GM19372 (cell line): Measurements from ENCODE around the gene BPIFB2.
"Not testable (repeated sequence)": the region's sequence is repeated elsewhere in the genome, so short reads cannot be mapped to it uniquely, and the experiment has no call there.

Experiments
- ATAC-seq: cut with Tn5 transposase; IDR thresholded peaks from one replicate; pipeline ENCODE4 v1.9.1; 2021; ENCODE audit warnings: mild to moderate bottlenecking, low read depth, moderate library complexity; ENCODE audit not compliant: unreplicated experiment

Gene BPIFB2, protein sequence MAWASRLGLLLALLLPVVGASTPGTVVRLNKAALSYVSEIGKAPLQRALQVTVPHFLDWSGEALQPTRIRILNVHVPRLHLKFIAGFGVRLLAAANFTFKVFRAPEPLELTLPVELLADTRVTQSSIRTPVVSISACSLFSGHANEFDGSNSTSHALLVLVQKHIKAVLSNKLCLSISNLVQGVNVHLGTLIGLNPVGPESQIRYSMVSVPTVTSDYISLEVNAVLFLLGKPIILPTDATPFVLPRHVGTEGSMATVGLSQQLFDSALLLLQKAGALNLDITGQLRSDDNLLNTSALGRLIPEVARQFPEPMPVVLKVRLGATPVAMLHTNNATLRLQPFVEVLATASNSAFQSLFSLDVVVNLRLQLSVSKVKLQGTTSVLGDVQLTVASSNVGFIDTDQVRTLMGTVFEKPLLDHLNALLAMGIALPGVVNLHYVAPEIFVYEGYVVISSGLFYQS

DNA sequence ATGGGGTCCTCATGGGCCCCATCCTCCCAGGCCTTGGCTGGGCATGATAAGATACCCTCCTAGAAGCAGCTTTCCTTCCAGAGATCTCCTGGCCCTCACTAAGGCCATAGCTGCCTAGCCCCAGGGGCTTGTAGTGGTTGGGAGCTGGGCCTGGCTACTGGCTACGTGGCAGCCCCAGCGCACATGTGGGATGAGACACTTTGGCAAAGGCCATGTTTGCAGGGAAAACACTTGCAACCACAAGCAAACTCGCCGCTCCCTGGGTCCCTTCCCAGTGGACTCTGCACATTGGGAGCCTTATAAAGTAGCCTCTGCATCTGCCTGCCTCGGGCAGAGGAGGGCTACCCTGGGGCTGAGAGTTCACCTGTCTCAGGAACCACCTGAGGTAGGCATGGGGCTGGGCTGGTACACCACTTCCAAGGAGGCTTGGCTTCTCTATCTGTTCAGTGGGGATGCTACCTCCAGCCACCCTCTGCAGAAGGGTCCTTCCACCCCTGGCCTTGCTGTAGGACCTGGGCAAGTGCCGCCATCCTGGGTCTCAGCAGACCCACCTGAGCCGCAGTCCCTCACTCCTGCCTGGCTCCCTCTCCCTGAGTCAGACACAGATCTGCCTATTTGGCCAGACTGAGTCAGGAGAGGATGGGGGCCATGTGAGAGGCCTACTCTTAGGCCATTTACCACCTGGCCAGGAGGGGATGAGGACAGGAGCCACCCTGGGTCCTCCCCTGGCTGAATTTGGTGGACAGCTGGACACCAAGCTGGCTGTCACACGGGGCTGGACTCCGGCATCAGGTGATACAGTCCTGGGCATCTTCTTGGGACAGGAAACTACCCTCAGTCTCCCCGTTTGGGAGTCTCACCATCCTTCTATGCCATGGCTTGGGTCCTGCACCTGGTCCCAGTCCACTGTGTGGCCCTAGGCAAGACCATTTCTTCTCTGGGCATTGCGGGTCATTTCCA lies at the start of gene BPIFB2:
BPIFB2 (plus strand) TSS at position 329 of the 960 bp plus-strand sequence. CDS start 871 bp downstream, outside the sequence.
- ATAC-seq: no peak

DNA sequence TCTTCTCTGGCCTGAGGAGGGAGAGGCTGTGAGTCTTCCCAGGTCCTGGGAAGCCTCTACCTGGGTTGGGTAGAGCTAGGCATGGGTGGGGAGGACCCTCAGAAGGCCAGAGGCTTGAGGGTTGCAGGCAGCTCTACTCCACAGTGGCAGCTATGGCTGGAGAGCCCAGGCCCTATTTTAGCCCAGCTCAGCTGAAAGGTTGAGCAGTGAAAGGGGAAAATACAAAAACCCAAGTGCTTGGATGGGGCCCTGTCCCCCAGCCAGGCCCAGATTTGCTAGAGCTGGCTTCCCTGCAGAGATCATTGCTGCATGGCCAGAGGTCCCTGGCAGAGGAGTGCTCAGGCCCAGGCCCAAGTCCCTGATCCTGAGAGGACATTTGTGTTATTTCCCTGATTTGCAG lies 48.9 kb upstream of the BPIFB2 start:
- ATAC-seq: no peak

DNA sequence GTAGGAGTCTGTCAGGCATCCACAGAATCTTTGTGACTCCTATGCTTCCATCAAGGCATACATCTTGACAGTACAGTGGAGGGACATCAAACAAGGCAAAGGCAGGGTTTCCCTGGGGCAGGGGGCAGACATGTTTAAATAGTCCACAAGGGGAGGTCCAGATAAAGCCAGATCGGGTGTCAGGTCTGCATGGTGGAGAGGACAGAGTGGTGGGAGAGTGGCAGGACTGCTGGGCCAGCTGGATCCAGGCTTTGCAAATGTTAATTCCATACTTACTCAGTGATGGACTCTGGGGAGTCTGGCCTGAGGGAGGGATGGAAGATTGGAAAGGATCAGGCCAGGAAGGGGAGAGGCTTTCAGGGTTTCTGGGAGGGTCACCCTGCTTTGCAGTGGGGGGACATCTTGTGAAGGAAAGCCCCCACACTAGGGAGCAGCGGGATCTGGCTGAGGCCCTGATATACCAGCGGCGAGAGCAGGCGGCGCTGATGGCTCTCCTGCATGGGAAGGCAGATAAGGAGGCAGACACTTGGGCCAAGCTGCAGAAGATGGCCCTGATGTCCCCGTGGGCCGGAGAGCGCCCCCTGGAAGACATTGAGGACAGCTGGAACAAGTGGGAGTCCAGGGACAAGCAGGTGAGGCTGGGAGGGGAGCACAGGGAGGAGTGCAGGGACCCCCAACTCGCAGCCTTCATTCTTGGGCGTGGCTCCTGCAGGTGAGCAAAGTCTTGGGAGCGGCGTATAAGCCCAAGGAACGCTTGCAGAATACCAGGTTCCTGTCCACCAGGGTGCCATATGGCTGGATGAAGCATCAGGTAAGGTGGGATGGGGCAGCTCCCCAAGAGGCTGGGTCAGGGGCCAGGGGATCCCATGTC lies 47.9 kb upstream of the BPIFB2 start:
- ATAC-seq: no peak

DNA sequence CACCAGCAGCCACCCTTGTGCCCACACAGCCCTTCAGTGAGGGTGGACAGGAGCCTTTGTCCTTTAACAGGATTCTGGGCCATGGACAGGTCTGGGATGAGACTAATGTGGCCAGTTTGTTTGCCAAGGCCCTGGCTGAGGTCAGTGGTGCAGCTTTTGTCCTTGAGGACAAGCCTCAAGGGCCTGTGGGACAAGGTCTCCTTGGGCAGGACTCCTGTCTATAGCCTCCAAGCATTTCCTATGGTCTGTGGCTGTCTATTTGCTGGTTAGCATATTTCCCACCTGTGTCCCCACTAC lies 47.3 kb upstream of the BPIFB2 start:
- ATAC-seq: no peak

DNA sequence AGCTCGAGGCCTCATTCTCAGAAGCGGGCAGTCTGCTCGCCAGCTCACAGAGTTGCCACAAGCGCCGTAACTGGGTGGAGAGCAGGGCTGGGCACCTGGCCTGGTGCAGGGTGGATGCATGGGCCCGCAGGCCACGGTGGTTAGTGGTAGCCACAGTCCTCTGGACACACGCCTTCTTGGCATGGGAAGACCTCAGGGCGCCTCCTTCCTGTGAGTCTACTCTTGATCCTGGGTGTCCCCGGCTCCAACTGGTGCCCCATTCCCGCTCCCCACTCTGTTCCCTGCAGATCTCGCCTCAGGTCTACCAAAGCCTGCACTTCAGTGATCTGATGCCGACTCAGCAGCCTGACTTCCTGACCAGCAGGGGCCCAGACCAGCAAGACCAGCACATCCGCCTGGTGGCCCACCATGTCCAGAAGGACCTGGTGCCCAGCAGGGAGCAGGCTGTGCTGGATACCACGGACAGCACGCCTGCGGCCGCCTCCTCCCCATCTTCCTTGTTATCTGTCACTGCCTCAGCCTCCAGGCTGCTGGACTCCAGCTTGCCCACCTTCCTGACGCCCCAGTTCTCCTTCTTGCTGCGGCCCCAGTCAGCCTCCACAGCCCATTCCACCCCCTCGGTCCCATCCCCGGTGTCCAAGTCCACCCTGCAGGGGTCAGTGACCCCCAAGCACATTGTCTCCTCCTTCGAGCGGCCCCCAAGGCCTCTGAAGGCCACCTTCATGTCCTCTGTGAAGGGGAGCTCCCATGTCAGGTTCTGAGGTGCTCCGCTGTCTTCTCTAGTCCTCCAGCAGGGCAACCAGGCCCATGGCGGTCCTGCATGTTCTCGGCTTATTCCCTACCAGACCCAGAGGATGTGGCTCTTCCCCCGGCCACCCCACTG lies 46.4 kb upstream of the BPIFB2 start:
- ATAC-seq: no peak

DNA sequence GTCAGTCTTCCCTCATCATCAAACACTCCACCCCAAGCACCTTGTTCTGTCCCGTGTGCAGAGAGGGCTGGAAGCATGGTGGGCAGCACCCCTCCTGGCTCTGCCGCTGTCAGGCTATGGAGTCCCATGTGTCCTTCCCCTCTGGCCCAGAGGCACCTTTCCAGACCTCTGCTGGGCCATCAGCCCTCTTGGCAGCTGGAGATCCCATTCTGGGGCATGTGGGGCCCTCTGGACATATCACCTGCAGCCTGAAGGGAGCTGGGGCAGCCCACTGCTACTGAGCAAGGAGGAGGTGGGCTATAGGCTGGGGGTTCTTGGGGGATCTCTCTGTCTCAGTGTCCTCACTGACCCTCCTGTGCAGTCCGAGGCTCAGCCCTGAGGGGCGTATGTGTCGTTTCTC lies 45.5 kb upstream of the BPIFB2 start:
- ATAC-seq: no peak

DNA sequence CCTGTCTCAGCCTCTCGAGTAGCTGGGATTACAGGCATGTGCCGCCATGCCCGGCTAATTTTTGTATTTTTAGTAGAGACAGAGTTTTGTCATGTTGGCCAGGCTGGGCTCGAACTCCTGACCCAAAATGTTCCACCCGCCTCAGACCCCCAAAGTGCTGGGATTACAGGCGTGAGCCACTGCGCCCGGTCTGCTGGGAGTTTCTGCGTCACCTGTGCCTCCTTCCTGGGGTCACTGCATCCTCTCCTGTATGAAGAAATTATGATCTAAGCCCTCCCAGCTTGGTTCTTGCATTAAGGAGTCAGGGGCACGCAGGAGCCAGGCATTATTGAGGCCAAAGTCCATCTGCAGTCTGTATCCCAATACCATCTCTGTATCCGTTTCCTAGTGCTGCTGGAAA lies 44.9 kb upstream of the BPIFB2 start:
- ATAC-seq: not testable (repeated sequence)

DNA sequence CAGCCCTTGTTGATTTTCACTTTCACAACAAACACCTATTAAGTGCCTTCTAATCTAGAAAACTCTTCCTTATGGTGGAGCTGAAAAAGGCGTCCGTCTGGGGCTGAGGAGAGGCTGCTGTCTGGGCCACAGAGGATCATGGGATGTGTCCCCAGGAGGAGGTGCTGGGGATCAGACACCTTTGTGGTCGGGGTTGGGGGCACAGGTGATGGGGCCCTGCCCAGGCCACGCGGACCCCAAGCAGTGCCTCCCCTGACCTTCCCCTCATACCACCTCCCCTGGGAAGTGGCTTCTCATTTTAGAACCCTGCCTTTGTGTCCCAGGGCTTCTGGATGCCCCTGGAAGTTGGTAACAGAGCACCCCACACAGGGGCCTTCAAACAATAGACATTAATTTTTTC lies 44.3 kb upstream of the BPIFB2 start:
- no peak for ATAC-seq

DNA sequence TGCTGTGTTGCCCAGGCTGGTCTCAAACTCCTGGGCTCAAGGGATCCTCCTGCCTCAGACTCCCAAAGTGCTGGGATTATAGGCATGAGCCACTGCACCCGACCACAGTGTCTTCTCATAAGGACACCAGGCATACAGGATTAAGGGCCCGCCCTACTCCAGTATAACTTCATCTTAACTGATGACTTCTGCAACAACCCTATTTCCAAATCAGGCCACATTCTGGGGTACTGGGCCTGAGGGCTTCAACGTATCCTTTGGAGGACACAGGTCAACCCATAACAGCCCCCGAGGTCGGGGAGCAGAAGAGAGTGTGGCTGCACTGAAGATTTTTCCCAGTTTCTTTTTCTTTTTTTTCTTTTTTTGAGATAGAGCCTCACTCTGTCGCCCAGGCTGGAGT lies 42.9 kb upstream of the BPIFB2 start:
- ATAC-seq: no peak

DNA sequence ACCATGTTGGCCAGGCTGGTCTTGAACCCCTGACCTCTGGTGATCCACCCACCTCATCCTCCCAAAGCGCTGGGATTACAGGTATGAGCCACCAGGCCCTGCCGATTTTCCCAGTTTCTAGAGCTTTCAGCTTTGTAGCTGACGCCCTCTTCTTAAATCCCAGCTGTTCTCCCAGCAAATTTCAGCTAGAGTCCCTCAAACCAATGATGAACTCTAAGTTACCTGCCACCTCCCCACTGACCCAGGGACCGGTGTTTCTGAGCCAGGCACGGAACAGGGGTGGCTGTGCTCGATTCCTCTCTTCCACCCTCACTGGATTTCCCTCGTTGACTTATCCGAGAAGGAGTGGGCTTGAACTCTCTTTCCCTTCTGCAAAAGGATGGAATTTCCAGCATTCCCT lies 42.4 kb upstream of the BPIFB2 start:
- ATAC-seq: no peak

DNA sequence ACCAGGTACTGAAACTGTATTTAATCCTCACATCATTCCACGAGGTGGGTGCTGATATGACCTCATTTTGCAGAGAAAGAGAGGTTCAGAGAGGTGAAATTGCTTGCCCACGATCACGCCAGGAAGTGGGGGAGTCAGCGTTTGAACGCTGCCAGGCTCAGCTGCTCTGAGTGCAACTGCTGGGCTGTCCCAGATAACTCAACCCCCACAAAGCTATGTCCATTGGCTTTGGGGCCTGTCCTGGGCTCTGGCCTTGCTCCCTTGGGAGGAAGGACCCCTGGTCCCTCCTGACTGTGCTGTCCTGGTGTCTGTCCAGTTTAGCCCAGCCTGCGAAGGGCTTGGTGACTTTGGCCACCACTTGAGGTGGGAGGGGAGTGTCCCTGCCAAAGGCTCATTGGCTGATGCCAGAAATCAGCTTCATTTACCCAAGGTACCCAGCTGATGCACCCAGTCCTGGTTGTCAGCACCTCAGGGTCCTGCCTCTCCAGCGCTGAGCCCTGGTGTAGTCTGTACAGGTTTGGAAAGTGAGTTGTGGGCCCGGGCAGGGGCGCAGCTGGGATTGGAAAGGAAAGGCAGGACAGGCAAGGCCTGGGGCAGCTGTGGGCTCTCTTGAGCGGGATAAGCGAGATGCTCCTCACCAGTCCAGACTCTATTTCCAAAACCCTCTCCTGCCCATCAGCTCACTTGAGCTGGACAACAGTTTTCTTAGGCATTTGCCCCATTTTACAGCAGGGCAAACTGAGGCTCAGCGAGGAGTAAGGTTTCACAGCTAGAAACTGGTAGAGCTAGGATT lies 41.7 kb upstream of the BPIFB2 start:
- no peak for ATAC-seq

DNA sequence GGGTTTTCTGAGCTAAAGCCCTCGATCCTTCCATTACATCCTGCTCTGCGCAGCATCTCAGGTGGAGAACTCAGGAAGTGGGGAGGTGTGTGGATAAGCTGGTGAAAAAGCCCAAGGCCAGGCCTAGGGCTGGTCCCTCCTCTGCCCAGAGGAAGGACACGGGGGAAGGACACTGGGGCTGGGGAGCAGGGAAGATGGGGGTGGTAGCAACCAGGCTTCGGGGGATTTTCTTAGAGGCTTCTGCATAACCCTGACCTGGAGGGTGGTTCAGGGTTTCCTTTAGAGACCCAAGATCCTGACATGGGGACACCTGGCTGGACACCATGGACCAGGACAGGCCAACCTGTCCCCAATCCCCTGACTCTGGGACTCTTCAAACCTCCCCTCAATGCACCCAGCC lies 41.1 kb upstream of the BPIFB2 start:
- no peak for ATAC-seq

DNA sequence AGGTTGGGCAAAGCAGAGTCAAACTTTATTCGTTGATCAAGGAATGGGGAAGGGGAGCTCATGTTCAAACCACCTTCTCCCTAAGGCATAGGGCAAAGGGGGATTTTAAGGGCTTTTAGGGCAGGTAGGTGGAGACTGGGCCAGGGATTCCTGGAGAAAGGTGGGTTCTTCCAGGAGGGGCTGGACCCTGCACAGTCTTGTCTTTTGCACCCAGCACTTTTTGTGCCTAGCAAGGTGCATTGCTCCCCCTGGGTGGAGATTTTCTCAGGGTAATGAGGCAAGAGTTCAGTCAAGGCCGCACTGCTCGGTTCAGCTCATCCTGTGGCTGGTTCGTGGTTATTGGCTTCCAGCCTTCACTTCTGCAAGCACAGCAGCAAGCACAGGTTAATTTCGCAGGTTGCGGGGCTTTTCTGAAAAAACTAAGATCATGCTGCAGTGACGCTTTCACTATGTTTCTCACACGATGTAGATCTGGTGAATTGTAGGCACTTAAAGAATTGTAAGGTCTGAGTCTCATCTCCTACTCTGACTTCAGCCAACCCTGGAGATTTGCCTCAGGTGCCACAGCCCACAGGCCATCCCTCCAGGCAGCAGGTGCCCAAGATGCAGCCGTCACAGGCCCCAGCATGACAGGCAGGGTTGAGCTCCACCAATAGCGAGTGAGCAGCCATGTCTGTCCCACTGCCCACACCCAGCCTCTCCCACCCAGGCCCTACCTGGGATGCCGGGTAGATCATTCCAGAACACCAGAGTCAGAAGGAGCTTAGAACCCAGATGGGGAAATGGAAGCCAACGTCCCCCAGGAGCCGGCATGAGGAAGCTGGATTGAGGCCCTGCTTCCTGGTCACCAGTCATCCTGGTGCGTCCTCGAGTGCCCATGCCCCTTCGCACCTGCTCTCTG lies 40.4 kb upstream of the BPIFB2 start:
- ATAC-seq: no peak

DNA sequence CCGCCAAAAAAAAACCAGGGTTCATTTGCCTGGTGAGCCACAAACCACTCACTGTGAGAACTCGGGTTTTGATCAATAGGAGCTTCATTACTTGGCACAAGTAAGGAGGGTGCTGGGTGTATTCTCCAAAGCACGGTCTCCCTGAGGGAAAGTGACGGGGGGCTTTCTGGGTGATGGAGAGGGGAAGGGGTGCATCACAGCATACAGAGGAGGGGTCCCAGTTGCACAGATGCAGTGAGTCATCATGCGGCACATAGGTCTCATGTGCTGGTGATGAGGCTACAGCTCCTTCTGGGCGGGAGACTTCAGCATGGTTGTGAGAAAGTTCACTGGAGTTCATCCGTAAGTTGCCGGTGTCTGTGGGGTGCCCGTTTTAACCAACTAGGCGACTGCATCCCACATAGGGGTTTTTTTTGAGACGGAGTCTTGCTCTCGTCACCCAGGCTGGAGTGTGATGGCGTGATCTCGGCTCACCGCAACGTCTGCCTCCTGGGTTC lies 39.5 kb upstream of the BPIFB2 start:
- no peak for ATAC-seq

DNA sequence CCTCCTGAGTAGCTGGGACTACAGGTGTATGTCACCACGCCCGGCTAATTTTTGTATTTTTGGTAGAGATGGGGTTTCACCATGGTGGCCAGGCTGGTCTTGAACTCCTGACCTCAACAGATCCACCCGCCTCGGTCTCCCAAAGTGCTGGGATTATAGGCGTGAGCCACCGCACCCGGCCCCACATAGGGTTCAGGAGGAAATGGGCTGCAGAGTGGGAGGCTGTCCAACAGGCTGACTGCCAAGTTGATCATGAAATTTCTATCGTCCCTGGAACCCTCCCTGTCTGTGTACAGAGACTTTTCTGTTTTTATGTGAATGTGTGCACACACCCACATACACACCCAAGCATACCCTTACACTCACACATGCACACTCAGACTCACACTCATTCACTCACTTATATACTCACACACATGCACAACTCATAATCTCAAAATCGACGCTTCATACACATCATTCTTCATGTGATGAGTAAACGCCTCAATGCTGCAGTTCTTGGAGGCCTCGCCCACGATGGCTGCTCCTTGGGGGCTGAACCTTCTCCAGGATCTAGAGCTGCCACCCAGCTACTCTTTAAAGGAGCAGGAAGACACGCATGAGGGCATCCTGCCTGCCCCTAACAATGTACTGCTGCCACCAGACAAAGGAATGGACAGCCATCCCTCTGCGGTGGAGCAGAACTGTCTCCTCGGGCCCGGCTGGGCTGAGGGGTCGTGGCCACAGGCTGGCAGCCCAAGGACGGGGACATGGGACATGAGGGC lies 38.8 kb upstream of the BPIFB2 start:
- ATAC-seq: no peak

DNA sequence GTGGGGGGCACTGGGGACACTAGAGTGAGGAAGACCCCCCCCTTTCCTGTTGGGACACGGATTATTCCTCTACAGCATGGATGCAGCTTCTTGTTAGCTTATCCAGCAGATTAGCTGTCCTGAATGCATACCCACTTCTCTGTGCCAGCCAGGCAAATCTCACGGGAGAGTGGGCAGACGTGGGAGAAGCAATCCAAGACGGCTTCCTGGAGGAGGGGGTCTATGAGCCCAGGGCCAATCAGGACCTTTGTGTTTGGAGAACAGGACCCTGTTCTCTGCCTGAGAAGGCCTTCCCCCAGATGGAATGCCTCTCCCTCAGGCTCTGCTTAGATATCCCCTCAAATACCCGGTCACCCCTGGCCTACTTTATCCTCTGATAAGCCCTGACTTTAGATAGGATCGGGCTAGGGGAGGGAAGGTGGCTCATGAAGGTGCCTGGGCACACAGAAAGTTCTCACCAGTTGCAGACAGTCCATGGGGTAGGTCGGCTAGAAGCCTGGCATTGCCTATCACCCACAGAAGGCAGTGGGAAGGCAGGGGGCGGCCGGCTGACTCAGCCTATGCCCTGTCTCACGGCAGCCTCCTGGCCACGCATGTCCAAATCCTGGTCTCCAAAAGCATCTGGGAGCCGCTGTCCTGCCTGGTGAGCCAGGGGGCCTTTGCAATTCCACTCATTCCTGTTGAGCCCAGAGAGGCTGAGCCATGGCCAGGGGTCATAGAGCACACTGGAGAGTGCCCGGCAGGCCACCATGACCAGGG lies 38.0 kb upstream of the BPIFB2 start:
- ATAC-seq: no peak
